GM13977 (cell line): ENCODE data around the gene IGLL5.

Experiments
- DNase-seq: peaks from one replicate; pipeline ENCODE4 v3.0.0; 2012; ENCODE audit warnings: low spot score
- in situ Hi-C: fragments of 300-500 bp; cut with MboI; formaldehyde crosslinking; loops from one replicate; pipeline ENCODE4 v1.12.0; 2022; ENCODE audit warnings: low sequenced_read_pairs, low pct_unique_long_range_greater_than_20kb, mixed read lengths, inconsistent platforms; ENCODE audit not compliant: unreplicated experiment
- TF ChIP-seq, protein P1 (sequence below): IDR thresholded peaks from 2 replicates; pipeline ENCODE4 v1.5.1; 2012; ENCODE audit warnings: mild to moderate bottlenecking, control low read depth; ENCODE audit not compliant: insufficient read depth; ENCODE audit errors: extremely low read depth, missing control alignments

Gene IGLL5

DNA sequence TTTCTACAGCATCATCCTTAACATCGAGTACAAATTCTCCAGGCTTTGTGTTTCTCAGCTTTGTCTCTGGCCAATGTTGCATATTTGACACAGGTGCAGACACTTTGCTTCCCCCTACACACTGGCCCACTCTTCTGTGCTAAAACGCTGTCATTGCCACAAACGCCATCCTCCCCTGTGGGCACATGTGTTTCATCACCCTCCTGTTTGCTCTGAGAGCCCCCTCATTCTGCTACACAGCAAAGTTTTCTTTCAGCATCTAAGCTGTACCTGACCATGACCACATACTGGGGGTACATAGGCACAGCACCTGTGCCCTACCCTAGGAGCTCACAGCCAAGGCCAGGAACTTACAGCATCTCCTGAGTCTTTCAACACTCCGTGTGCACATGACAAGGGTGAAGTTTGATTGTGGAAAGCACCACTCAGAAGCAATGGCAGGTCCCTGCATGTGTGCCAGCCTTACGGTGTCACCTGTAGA, 7.9 kb upstream of the IGLL5 start:
- DNase-seq: no peak
- TF ChIP-seq, protein P1, sequence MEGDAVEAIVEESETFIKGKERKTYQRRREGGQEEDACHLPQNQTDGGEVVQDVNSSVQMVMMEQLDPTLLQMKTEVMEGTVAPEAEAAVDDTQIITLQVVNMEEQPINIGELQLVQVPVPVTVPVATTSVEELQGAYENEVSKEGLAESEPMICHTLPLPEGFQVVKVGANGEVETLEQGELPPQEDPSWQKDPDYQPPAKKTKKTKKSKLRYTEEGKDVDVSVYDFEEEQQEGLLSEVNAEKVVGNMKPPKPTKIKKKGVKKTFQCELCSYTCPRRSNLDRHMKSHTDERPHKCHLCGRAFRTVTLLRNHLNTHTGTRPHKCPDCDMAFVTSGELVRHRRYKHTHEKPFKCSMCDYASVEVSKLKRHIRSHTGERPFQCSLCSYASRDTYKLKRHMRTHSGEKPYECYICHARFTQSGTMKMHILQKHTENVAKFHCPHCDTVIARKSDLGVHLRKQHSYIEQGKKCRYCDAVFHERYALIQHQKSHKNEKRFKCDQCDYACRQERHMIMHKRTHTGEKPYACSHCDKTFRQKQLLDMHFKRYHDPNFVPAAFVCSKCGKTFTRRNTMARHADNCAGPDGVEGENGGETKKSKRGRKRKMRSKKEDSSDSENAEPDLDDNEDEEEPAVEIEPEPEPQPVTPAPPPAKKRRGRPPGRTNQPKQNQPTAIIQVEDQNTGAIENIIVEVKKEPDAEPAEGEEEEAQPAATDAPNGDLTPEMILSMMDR: no peak
- in situ Hi-C loops: no loop called here

DNA sequence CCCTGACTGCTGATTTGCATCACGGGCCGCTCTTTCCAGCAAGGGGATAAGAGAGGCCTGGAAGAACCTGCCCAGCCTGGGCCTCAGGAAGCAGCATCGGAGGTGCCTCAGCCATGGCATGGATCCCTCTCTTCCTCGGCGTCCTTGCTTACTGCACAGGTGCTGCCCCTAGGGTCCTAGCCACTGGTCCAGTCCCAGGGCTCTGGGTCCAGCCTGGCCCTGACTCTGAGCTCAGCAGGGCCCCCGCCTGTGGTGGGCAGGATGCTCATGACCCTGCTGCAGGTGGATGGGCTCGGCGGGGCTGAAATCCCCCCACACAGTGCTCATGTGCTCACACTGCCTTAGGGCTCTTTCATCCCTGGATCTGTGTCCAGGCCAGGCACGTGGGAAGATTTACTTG, 7.0 kb upstream of the IGLL5 start:
- no peak for DNase-seq
- in situ Hi-C loops: no loop called here
- TF ChIP-seq, protein P1: no peak

DNA sequence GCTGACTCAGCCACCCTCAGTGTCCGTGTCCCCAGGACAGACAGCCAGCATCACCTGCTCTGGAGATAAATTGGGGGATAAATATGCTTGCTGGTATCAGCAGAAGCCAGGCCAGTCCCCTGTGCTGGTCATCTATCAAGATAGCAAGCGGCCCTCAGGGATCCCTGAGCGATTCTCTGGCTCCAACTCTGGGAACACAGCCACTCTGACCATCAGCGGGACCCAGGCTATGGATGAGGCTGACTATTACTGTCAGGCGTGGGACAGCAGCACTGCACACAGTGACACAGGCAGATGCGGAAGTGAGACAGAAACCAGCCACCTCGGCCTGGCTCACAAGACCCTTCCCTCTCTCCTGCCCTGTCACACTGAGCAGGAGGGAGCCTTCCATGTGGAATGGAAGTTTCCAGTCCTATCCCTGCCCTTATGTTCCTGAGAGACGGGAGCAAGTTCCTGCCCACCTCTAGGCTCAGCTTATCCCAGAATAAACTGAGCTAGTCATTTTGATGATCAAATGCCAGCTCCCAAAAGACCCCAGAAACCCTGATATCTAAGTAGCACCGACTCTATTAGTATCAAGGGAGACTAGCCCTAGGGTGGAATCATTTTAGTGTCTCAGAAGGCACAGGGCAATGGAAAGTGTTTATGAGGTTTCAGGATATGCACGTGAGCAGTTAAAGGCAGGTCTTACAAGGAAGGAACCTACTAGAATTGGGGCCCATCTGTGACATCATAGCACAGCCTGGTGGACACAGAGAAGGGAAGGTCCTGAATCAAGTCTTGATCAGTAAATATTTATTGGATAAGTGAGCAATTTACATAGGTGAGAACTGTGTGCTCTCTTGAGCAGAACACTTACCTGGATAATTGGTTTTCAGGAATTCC, 6.3 kb upstream of the IGLL5 start:
- no peak for DNase-seq
- in situ Hi-C loops: no loop called here
- TF ChIP-seq, protein P1: no peak

DNA sequence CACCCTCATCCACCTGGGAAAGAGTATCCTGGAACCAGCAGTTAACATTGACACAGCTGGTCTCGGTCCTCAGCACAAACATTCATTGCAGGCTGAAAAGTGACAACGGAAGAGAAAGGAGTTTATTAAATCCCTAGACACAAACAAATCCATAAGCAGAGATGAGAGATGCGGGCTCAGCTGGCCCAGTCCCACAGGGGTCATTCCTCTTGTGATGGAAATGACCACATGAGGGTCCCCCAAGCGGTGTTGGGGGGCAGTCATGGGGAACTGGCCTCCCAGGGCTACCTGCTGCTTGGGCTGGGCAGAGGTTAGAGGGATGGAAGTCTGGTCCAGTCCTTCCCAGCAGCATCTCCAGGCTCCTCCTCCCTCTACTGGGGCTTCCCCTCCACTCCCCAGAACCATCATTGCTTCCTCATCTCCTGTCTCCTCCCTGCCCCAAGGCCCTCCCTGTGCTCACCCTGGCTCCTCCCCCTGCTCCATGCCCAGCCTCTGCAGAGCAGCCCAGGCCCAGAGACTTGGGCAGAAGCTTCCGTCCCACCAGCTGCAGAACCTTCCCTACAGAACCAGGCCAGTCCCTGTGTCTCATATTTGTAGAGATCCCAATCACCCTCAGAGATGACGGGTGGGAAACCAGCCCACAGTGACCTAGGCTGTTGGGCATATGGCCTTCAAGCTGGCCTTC, 5.4 kb upstream of the IGLL5 start:
- TF ChIP-seq, protein P1: no peak
- in situ Hi-C loops: no loop called here
- DNase-seq: no peak

DNA sequence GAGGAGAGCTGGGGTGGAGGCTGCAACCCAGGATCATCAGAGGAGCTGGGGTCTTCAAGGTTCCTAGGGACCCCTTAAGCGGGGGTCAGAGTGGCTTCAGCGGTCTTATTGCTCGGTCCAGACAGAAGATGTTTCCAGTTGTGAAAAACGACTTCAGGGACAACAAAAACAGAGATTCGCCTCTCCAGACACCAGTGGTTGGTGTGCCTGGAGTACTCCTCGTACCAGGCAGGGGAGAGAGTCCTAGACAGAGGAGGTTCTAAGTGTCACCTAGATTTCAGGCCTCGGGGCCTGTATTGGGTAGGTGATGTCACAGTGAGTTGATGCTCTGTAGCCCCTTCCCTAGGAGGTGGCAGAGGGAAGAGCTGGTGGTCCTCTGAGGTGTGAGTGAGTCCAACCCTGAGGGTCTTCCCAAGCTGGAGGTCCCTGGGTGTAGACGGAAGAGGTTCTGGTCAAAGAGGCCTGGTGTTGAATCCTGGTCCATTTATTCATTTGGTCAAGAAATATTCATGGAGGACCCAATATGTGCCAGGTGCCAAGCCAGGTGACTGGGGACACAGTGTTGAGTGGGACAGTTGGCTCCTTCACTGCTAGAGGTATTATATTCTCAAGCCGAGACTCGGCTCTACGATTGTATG, 4.4 kb upstream of the IGLL5 start:
- DNase-seq: no peak
- in situ Hi-C loops: no loop called here
- TF ChIP-seq, protein P1: no peak
